Sigmoid colon (tissue), 4 donors: ENCODE measurements around the gene DOCK11.

Experiments used
- CTCF ChIP-seq, 4 experiments: fragments of 450-650 bp in 3 of 4; fragments of 200-600 bp in 1 of 4; IDR thresholded peaks; one replicate each; pipeline ENCODE4 v1.5.1; 2016 to 2019; ENCODE audit warnings: antibody characterized with exemption in 4 of 4, mild to moderate bottlenecking in 3 of 4, moderate library complexity in 2 of 4
- POLR2A ChIP-seq, 2 donors: fragments of 450-650 bp; IDR thresholded peaks; one replicate each; pipeline ENCODE4 v1.6.1; 2016; ENCODE audit warnings: antibody characterized with exemption in 2 of 2, mild to moderate bottlenecking in 2 of 2, moderate library complexity in 2 of 2
- POLR2AphosphoS5 ChIP-seq, 4 donors: sonication (generic); formaldehyde crosslinking; IDR thresholded peaks; one replicate each; pipeline ENCODE4 v1.6.1; 2017; ENCODE audit warnings: antibody characterized with exemption in 4 of 4

DNA sequence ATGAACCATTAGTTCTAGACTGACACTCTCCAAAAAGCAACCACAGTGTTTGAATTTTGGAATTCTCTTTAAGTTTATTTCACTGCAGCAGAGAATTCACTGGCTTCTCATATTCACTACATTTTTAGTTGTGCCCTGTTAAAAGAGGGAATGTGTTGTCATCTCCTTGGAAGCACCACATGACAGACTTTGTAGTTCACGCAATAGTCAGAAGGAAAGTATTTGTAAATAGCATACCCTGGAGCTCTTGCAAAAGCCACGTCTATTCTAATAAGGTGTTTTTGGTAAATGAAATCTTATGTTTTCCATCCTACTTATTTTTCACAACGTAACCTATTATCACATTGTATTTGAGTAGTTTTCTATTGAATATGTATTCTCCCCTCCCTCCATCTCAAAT, 25.8 kb downstream of the DOCK11 start:
- TF ChIP-seq CTCF (IDR thresholded peaks at IDR 0.05), result no peak
- TF ChIP-seq POLR2AphosphoS5 (IDR thresholded peaks at IDR 0.05), result peak in 2 of 4 donors; percentile 15 to 29
- TF ChIP-seq POLR2A (IDR thresholded peaks at IDR 0.05), result no peak
